ENCODE results near the gene RUSF1.

Gene RUSF1

DNA sequence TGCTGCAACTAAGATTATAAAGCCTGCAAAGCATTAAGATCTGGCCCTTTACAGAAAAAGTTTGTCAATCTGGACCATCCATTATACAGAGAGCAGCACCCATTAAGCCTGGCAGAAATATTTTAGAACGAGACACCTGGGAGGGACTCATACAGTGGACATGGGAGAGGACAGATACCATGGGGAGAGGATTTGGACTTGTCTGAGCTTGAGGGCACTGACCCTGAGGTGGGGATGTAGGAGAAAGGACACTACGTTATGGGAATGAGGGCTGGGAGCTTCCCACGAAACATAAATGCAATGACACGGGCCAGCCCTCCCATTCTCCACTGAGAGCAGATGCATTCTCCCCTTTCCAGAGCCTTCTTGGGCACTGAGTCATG is 6.2 kb downstream of the RUSF1 start:
- Histone ChIP-seq H3K27ac (no peak overlapping the region), H3K4me3 (ENCODE audit: low read depth in 1 of 2, low read length in 1 of 2) (no peak overlapping the region), H3K9me3 (no peaks in the 10 kb centered on the region), H3K4me1 (ENCODE audit: control insufficient read depth in 1 of 2, insufficient read depth in 1 of 2, low read depth in 1 of 2, low read length in 1 of 2) (peaks cover 0 to under 1% of the 10 kb centered on the region in 2 experiments), H3K36me3 (peaks cover 34% of the 10 kb centered on the region), H3K27me3 (no peaks in the 10 kb centered on the region)
- TF ChIP-seq, protein P1, sequence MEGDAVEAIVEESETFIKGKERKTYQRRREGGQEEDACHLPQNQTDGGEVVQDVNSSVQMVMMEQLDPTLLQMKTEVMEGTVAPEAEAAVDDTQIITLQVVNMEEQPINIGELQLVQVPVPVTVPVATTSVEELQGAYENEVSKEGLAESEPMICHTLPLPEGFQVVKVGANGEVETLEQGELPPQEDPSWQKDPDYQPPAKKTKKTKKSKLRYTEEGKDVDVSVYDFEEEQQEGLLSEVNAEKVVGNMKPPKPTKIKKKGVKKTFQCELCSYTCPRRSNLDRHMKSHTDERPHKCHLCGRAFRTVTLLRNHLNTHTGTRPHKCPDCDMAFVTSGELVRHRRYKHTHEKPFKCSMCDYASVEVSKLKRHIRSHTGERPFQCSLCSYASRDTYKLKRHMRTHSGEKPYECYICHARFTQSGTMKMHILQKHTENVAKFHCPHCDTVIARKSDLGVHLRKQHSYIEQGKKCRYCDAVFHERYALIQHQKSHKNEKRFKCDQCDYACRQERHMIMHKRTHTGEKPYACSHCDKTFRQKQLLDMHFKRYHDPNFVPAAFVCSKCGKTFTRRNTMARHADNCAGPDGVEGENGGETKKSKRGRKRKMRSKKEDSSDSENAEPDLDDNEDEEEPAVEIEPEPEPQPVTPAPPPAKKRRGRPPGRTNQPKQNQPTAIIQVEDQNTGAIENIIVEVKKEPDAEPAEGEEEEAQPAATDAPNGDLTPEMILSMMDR (IDR thresholded peaks at IDR 0.05): no peak

DNA sequence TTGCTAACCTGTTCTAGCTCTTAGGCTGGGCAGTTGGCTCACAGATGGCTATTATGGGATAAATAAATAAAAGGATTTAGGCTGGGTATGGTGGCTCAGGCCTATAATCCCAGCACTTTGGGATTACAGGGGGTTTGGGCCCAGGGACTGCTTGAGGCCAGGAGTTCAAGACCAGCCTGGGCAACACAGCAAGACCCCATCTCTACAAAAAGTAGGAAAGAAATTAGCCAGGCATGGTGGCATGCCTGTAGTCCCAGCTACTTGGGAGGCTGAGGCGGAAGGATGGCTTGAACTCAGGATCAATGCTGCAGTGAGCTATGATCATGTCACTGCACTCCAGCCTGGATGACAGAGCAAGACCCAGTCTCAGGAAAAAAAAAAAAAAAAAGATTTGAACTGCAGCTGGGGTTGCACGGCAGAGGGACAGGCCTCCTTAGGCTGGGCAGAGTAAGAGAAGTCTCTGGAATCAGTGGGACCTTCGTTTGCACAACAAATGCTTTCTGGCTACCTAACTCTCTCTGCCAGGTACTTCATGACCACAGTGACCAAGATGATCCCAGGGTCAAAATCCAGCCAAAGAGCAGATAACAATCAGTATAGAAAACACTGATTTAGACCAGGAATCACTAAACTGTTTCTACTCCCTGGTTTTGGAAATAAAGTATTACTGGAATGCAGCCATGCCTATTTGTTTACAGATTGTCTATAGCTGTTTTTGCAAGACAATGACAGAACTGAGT is 6.8 kb downstream of the RUSF1 start:
- TF ChIP-seq, protein P1 (IDR thresholded peaks at IDR 0.05): no peak
- Histone ChIP-seq H3K36me3 (peaks cover 40% of the 10 kb centered on the region), H3K4me1 (ENCODE audit: control insufficient read depth in 1 of 2, insufficient read depth in 1 of 2, low read depth in 1 of 2, low read length in 1 of 2) (no peaks in the 10 kb centered on the region), H3K27ac (no peak overlapping the region), H3K27me3 (no peaks in the 10 kb centered on the region), H3K4me3 (ENCODE audit: low read depth in 1 of 2, low read length in 1 of 2) (no peak overlapping the region), H3K9me3 (no peaks in the 10 kb centered on the region)

DNA sequence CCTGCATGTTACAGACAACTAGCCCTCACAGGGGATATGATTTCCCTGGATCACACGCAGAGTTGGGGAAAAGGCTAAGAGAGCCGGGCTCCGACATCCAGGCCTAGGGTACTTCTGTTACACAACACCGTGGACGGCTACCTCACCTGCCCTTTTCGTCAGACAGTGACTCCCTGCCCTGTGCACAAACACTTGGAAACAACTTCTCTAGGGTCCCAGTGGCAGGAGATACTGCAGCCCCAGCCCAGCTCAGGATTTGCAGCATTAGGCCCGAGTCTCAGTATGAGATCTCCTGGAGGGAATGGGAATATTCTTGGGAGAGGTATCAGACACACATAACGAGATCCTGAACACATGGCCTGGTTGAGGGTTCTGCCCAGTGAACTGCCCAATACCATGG is 8.3 kb downstream of the RUSF1 start:
- TF ChIP-seq, protein P1 (IDR thresholded peaks at IDR 0.05): no peak
- Histone ChIP-seq H3K27me3 (no peaks in the 10 kb centered on the region), H3K36me3 (peaks cover 46% of the 10 kb centered on the region), H3K4me3 (ENCODE audit: low read depth in 1 of 2, low read length in 1 of 2) (no peak overlapping the region), H3K9me3 (no peaks in the 10 kb centered on the region), H3K4me1 (ENCODE audit: control insufficient read depth in 1 of 2, insufficient read depth in 1 of 2, low read depth in 1 of 2, low read length in 1 of 2) (no peaks in the 10 kb centered on the region), H3K27ac (no peak overlapping the region)

DNA sequence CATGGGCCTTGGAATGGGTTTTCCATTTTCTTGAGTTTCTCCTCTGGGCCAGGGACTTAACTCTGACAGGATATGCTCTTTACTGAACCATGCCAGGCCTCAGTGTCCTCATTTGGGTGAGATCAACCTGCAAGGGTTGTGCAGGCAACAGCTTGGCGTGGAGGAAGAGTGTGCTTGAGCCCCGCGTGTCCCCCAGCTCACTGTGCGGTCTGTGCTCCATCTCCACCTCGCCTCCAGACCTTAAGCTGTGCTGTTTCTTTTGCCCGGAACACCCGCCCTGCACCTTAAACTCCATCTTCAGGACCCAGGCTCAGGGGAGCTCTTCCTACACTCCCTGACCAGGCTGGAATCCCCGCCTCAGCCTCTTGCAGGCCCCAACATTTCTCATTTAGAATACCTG is 9.7 kb downstream of the RUSF1 start:
- H3K27ac ChIP-seq: no peak overlapping the region
- no peaks in the 10 kb centered on the region for H3K9me3 ChIP-seq
- no peaks in the 10 kb centered on the region for H3K4me1 ChIP-seq (ENCODE audit: control insufficient read depth in 1 of 2, insufficient read depth in 1 of 2, low read depth in 1 of 2, low read length in 1 of 2)
- peaks cover 50% of the 10 kb centered on the region for H3K36me3 ChIP-seq
- no peak overlapping the region for H3K4me3 ChIP-seq (ENCODE audit: low read depth in 1 of 2, low read length in 1 of 2)
- no peaks in the 10 kb centered on the region for H3K27me3 ChIP-seq
- TF ChIP-seq, protein P1 (IDR thresholded peaks at IDR 0.05): no peak

DNA sequence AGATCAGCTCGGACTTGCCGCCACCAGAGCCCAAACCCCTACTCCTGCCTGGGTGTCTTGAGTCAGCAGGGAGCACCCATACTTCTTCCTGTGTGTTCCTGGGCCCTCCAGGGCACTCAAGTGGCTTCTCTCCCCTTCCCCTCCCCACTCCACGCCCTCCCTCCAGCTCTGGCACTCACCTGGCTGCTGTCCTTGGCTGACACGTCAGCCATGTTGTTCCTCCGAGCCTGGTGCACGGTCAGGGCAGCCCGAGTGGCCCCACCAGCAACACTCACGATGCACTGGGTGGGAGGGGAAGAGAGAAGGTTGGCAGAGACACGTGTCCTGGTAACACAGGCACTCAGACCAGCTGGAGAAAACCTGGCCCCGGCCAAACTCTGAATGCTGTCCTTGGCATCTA is 11.5 kb downstream of the RUSF1 start:
- peaks cover 67% of the 10 kb centered on the region for H3K36me3 ChIP-seq
- no peak overlapping the region for H3K4me3 ChIP-seq (ENCODE audit: low read depth in 1 of 2, low read length in 1 of 2)
- H3K9me3 ChIP-seq: no peaks in the 10 kb centered on the region
- H3K4me1 ChIP-seq (ENCODE audit: control insufficient read depth in 1 of 2, insufficient read depth in 1 of 2, low read depth in 1 of 2, low read length in 1 of 2): no peaks in the 10 kb centered on the region
- H3K27me3 ChIP-seq: no peaks in the 10 kb centered on the region
- TF ChIP-seq, protein P1 (IDR thresholded peaks at IDR 0.05): no peak
- H3K27ac ChIP-seq: no peak overlapping the region

All from neutrophil (primary cell).